Measurements from ENCODE around the gene TMEM169.

GRCh38 chr2:216130346-216130971 is 48.7 kb downstream of the TMEM169 start:
- TF ChIP-seq, protein P1, sequence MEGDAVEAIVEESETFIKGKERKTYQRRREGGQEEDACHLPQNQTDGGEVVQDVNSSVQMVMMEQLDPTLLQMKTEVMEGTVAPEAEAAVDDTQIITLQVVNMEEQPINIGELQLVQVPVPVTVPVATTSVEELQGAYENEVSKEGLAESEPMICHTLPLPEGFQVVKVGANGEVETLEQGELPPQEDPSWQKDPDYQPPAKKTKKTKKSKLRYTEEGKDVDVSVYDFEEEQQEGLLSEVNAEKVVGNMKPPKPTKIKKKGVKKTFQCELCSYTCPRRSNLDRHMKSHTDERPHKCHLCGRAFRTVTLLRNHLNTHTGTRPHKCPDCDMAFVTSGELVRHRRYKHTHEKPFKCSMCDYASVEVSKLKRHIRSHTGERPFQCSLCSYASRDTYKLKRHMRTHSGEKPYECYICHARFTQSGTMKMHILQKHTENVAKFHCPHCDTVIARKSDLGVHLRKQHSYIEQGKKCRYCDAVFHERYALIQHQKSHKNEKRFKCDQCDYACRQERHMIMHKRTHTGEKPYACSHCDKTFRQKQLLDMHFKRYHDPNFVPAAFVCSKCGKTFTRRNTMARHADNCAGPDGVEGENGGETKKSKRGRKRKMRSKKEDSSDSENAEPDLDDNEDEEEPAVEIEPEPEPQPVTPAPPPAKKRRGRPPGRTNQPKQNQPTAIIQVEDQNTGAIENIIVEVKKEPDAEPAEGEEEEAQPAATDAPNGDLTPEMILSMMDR (IDR thresholded peaks at IDR 0.05), result no peak
- TF ChIP-seq POLR2A (IDR thresholded peaks at IDR 0.05), result no peak

Data from esophagus squamous epithelium (tissue), 4 donors.